Superior temporal gyrus (tissue), 1 donor: ENCODE data around the gene CIAO2A.
A peak's percentile ranks its signal among the peaks of the same experiment; 100 is the strongest.
"Not testable (repeated sequence)": the region's sequence is repeated elsewhere in the genome, so short reads cannot be mapped to it uniquely, and the experiment has no call there.

Source experiments
- DNase-seq: peaks from one replicate; pipeline ENCODE4 v3.0.0-alpha.2; 2016; ENCODE audit errors: extremely low spot score

Gene CIAO2A

GRCh38 chr15:64112073-64112772, 18.6 kb upstream of the CIAO2A start:
- no peak for DNase-seq

DNA sequence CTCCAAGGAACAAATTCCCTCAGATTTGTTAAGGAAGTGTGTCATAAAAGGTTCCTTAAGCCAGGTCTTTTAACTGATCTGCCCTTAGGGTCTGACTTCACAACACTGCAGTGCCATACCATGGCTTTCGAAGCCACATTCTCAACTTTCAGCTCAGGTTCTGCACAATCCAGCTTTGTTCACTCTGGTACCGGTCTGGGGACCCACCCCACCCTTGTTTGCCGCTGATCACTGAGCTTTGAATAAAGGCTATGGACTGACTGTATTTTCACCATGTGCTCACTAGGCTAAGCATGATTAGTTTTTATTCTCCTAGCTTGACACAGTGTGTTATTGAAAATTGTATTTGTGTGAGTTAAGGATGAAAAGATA, 18.0 kb upstream of the CIAO2A start:
- DNase-seq: no peak

DNA sequence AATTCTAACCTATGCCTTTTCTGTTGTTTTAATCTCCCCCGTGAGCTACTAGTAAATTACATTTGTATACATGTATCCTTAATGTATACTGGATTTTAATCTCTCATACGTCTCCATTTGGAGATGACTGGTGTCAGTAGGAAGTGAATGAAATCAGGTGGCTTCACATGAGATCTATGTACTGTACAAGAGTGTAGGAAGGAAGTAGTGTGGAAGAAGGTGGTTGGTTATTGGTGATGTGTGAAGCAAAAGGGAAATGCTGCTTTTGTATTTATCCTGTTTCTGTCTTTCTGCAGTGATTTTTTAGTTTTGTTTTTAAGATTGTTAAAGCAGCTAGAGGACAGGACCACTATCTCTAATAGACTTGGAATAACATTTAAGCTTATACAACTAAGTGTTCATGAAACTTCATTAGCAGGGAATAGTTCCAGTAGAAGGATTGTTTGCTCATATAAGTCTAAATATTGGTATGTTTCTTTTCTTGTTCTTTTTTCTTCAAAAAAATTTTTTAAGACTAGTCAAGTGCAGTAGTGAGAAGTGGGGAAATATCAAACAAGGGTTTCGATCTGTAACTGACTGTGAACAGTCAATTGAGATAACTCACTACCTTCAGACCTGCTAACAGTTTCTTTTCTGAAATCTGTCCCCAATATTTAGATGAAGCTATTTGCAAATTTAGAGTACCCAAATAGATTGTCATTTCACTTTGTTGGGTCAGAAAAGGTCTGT, 17.5 kb upstream of the CIAO2A start:
- no peak for DNase-seq

- not testable (repeated sequence) for DNase-seq
These were observed 16.6 kb upstream of the CIAO2A start for GRCh38 chr15:64110108-64110701.

DNA sequence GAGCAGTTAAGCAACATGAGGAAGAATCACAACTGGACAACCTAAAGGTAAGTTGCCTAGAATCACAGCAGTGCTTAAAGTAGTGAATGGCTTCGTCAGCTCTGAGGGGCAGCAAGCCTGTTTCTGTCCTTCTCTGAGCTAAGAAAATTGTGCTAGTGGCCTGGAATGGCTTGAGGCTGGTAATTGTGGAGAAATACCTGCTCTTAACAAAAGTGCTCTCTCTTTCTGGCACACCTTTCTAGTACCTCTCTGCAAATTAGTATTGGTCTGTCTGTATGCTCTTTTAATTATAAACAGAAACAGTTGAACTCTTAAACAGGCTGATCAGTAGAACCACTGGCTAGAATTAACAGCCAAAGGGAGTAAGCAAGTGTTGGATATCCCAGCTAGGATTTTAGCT, 13.7 kb upstream of the CIAO2A start:
- no peak for DNase-seq

DNA sequence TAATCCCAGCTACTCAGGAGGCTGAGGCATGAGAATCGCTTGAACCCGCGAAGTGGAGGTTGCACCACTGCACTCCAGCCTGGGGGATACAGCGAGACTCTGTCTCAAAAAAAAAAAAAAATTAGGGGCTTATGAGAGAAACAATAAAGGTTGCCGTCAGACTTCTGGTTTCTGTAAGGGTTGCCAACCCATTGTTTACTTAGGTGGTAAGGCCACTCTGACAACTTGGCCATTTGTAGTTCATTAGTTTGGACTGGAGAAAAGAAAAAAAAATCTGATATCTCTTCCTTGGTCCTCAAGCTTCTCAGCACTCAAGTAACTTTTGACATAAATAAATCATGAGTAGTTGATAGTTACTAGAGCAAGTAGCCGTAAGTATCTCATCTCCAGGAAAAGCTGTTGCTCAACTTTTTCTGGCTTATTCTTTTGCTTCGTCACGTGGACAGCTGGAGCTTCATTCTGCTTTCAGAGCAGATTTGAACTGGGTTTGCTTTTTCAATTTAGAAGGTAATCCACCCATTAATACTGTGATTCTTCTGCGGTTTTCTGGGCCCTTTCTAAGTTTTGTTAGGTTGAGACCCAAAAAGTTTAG, 11.6 kb upstream of the CIAO2A start:
- no peak for DNase-seq

DNA sequence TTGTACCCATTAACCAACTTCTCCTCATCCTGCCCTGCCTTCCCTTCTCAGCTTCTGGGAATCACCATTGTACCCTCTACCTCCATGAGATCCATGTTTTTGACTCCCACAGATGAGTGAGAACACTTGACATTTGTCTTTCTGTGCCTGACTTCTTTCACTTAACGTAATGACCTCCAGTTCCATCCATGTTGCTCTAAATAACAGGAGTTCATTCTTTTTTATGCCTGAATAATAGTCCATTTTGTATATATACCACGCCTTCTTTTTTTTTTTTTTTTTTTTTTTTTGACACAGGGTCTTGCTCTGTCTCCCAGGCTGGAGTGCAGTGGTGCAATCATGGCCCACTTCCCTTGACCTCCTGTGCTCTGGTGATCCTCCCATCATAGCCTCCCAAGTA, 8.9 kb upstream of the CIAO2A start:
- DNase-seq: no peak

DNA sequence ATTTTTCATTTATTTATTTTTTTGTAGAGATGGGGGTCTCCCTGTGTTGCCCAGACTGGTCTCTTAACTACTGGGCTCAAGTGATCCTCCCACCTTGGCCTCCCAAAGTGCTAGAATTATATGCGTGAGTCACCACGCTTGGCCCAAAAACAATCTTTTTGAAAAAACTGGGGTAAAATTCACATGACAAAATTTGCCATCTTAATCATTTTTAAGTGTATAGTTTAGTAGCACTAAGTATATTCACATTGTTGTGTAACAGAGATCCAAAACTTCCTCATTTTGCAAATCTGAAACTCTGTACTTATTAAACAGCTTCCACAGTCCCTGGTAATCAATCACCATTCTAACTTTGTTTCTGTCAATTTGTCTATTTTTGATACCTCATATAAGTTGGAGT, 7.3 kb upstream of the CIAO2A start:
- DNase-seq: no peak

DNA sequence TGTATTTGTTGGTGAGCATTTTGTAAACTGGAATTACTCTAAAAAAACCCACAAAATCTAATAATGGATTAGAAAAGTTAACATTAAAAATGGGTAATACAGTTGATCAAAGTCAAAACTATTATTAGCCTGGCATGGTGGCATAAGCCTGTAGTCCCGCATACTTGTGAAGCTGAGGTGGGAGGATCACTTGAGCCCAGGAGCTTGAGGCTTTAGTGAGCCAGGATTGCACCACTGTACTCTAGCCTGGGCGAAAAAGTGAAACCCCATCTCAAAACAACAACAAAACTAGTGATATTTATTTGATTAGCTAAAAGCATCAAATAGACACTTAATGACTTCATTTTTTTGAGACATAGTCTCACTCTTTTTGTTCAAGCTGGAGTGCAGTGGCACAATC, 5.7 kb upstream of the CIAO2A start:
- DNase-seq: no peak

- DNase-seq: peak; percentile 34
These were observed 3.2 kb upstream of the CIAO2A start for GRCh38 chr15:64096668-64097384.

DNA sequence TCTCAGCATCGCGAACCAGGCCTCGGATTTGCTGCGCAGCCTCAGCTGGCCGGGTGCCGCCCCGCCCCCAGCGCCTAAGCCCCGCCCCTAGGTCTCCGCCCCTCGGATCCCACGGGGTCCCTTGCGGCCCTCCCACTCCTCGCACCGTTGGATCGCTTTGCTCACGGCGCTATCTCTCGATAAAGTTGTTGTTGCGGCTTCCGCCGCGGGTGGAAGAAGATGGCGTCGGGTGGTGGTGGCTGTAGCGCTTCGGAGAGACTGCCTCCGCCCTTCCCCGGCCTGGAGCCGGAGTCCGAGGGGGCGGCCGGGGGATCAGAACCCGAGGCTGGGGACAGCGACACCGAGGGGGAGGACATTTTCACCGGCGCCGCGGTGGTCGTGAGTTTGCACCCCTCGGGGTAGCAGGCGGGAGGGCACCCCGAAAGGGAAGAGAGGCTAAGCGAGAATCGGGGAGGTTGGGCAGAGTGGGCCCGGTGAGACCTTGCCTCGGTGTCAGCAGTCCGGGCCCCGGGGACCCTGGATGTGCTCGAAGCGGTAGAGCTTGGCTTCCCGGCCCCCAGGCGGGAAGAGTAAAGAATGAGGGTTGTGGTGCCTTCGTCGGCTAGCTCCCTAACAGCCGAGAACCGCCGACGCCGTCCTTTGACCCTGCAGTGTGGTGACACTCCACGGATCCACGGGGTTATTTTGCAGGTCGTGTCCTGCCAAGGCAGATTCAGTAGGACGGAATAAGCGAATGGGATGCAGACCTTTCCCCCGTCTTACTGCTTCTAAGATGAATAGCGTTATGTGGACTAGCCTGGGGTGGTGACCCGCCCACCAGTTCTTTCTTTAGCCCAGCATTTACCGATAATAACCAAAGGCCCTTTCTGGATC, 2.4 kb upstream of the CIAO2A start, which contains the start of gene SNX1:
Gene SNX1, plus strand, starts transcription at position 188 of the 873 bp plus-strand sequence. Its CDS starts 32 bp downstream, at position 220.
- peak; percentile 98 for DNase-seq

DNA sequence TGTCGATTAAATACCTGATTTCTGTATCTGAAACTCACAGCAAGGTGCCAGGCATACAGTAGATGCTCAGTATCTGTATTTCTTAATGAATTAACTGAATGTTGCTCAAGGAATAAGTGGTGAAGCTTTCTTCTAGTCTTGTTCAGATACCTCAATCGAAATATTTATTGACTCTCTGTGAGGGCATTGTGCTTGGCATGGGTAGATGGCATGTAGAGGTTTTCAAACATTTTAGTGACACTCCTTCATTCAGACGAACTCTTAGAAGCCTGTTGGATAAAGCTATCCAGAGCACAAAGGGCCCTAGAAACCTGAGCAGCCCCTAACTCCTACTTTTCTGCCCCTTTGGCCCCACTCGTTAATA, 1.8 kb upstream of the CIAO2A start:
- no peak for DNase-seq

- DNase-seq: peak; percentile 47
These were observed 593 bp downstream of the CIAO2A start for GRCh38 chr15:64092864-64093626.

DNA sequence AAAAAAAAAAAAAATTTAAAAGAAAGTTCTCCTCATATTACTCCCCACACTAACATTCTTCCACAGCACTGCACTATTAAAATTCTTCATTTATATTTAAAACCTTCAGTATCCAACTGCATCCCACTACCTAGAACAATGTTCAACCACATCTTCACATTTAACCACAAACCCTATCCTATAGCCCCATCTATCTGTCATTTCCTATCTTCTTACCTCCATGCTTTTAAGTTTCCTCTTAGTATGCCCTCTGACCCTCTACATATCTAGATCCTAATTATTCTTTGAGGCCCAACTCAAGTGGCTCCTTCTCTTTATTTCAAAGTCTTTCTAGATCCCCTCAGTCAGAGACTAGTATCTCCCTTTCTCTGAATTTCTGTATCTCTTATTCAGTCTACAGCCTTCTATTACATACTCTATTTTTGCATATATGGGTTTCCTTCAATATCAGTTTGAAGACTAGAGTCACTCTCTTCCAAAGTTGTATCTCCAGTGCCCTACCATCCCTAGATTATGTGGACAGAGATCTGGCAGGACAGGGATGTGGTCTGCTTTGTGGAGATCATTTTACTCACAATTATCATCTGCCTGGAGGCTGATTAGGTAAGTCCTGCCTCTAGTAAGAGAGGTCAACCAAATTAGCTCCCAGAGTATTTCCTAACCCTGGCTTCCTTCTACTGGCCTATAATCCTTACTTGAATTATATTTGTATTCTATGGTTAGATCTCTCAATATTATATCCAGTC, 1.4 kb downstream of the CIAO2A start:
- DNase-seq: no peak

GRCh38 chr15:64090527-64090926, 3.1 kb downstream of the CIAO2A start:
- DNase-seq: no peak

DNA sequence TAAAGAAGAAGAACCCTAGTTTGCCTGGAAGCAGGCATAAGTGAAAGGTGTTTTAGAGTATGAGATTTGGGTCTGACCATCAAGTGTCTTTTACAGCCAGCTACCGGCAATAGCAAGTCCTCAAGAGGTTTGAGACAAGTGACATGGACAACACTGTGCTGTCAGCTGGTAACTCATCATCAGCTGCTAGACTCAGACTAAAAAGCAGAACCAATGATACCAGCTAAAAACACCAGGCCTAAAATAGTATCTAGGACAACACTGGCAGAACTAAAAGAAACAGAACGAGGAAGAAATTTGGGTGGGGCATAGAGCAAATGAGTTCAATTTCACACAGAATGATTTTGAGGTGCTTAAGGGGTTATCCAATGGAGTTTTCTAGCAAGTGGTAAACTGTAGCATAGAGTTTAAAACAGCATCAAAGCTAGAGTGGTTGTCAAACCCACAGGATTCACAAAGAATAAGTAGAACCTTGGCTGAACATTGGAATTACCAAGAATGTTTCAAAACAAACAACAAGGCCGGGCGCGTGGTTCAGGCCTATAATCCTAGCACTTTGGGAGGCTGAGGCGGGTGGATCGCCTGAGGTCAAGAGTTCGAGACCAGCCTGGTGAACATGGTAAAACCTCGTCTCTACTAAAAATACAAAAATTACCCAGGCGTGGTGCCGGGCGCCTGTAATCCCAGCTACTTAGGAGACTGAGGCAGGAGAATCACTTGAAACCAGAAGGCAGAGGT, 3.9 kb downstream of the CIAO2A start:
- no peak for DNase-seq

DNA sequence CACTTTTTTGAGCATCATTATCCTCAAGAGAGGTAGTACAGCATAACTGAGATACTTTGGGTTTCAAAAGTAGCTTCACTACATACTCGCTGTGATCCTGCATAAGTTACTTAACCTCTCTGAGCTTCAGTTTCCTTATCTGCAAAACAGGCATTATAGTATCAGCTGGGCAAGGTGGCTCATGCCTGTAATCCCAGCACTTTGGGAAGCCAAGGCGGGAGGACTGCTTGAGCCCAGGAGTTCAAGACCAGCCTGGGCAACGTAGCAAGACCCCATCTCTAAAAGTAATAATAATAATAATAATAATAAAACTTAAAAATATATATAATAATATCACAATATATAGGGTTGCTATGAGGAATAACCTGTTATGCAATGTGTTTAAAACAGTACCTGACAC, 10.9 kb downstream of the CIAO2A start:
- no peak for DNase-seq

- DNase-seq: not testable (repeated sequence)
These were observed 20.1 kb downstream of the CIAO2A start for GRCh38 chr15:64073496-64073895.

- DNase-seq: no peak
These were observed 20.8 kb downstream of the CIAO2A start for GRCh38 chr15:64072812-64073211.
